UCSD-AML1 (cell line): Measurements from ENCODE around the gene MBD3.
"Not testable (repeated sequence)": the region's sequence is repeated elsewhere in the genome, so short reads cannot be mapped to it uniquely, and the experiment has no call there.

Experiments
- DNase-seq: peaks from one replicate; lab custom pipeline; 2025; ENCODE audit not compliant: unreplicated experiment; lab: John Stamatoyannopoulos, UW

The MBD3 gene

GRCh38 chr19:1551068-1552040 lies 41.3 kb downstream of the MBD3 start:
- no peak for DNase-seq

GRCh38 chr19:1549332-1549945 lies 43.2 kb downstream of the MBD3 start:
- DNase-seq, result no peak

- DNase-seq, result no peak
These were observed 52.2 kb downstream of the MBD3 start for GRCh38 chr19:1540365-1540925.

- not testable (repeated sequence) for DNase-seq
These were observed 52.9 kb downstream of the MBD3 start for GRCh38 chr19:1539749-1540148.

- no peak for DNase-seq
These were observed 53.7 kb downstream of the MBD3 start for GRCh38 chr19:1538978-1539377.

- not testable (repeated sequence) for DNase-seq
These were observed 57.0 kb downstream of the MBD3 start for GRCh38 chr19:1535699-1536098.

- no peak for DNase-seq
These were observed 57.7 kb downstream of the MBD3 start for GRCh38 chr19:1534972-1535371.

GRCh38 chr19:1533510-1534150 lies 59.0 kb downstream of the MBD3 start:
- DNase-seq, result no peak

- no peak for DNase-seq
These were observed 60.7 kb downstream of the MBD3 start for GRCh38 chr19:1532003-1532402.

GRCh38 chr19:1531587-1531986 lies 61.1 kb downstream of the MBD3 start:
- no peak for DNase-seq

GRCh38 chr19:1530856-1531255 lies 61.8 kb downstream of the MBD3 start:
- not testable (repeated sequence) for DNase-seq

GRCh38 chr19:1529430-1529816 lies 63.2 kb downstream of the MBD3 start:
- DNase-seq, result no peak

GRCh38 chr19:1528596-1529429 lies 63.9 kb downstream of the MBD3 start:
- DNase-seq, result no peak

GRCh38 chr19:1527650-1528309 lies 64.9 kb downstream of the MBD3 start:
- DNase-seq, result no peak

- no peak for DNase-seq
These were observed 65.6 kb downstream of the MBD3 start for GRCh38 chr19:1526979-1527649.

- DNase-seq, result no peak
These were observed 66.4 kb downstream of the MBD3 start for GRCh38 chr19:1526066-1526778.

- DNase-seq, result no peak
These were observed 67.3 kb downstream of the MBD3 start for GRCh38 chr19:1525343-1525742.

- no peak for DNase-seq
These were observed 67.7 kb downstream of the MBD3 start for GRCh38 chr19:1524972-1525325.
